Measurements from ENCODE around the gene IL25.
A peak's percentile ranks its signal among the peaks of the same experiment; 100 is the strongest.

Gene IL25

GRCh38 chr14:23379366-23380196 is 7.0 kb downstream of the IL25 start:
- TF ChIP-seq CTCF (IDR thresholded peaks at IDR 0.05; ENCODE audit: low read depth, low read length) = peak; percentile 98
- H3K4me3 ChIP-seq (replicated peaks in 1 of 2; ENCODE audit: low read depth in 2 of 2, low read length in 2 of 2) = no peak overlapping the region
- peak; percentile 41 to 43 for DNase-seq (ENCODE audit: low read depth in 2 of 2)

- no peak for TF ChIP-seq CTCF (IDR thresholded peaks at IDR 0.05; ENCODE audit: low read depth, low read length)
- H3K4me3 ChIP-seq (replicated peaks in 1 of 2; ENCODE audit: low read depth in 2 of 2, low read length in 2 of 2) = no peak overlapping the region
- DNase-seq (ENCODE audit: low read depth in 2 of 2) = no peak
These were observed 7.7 kb downstream of the IL25 start for GRCh38 chr14:23380197-23380914.

GRCh38 chr14:23380976-23381375 is 8.4 kb downstream of the IL25 start:
- no peak overlapping the region for H3K4me3 ChIP-seq (replicated peaks in 1 of 2; ENCODE audit: low read depth in 2 of 2, low read length in 2 of 2)
- no peak for TF ChIP-seq CTCF (IDR thresholded peaks at IDR 0.05; ENCODE audit: low read depth, low read length)
- no peak for DNase-seq (ENCODE audit: low read depth in 2 of 2)

GRCh38 chr14:23381871-23382270 is 9.3 kb downstream of the IL25 start:
- TF ChIP-seq CTCF (IDR thresholded peaks at IDR 0.05; ENCODE audit: low read depth, low read length) = no peak
- DNase-seq (ENCODE audit: low read depth in 2 of 2) = no peak
- no peak overlapping the region for H3K4me3 ChIP-seq (replicated peaks in 1 of 2; ENCODE audit: low read depth in 2 of 2, low read length in 2 of 2)

- DNase-seq (ENCODE audit: low read depth in 2 of 2) = no peak
- no peak overlapping the region for H3K4me3 ChIP-seq (replicated peaks in 1 of 2; ENCODE audit: low read depth in 2 of 2, low read length in 2 of 2)
- TF ChIP-seq CTCF (IDR thresholded peaks at IDR 0.05; ENCODE audit: low read depth, low read length) = no peak
These were observed 9.7 kb downstream of the IL25 start for GRCh38 chr14:23382276-23382675.

GRCh38 chr14:23382731-23383440 is 10.3 kb downstream of the IL25 start:
- H3K4me3 ChIP-seq (replicated peaks in 1 of 2; ENCODE audit: low read depth in 2 of 2, low read length in 2 of 2) = no peak overlapping the region
- no peak for TF ChIP-seq CTCF (IDR thresholded peaks at IDR 0.05; ENCODE audit: low read depth, low read length)
- no peak for DNase-seq (ENCODE audit: low read depth in 2 of 2)
